Esophagus (tissue), 2 donors: Measurements from ENCODE around the gene NFE2. TPM values are rescaled to one million over a fixed set of nuclear protein-coding genes. Genes with fewer than 3 reads are reported as not detected.

ENCODE experiments used
- H3K27ac ChIP-seq, 2 donors: one replicate each; pipeline ENCODE4 v1.5.1; 2013; ENCODE audit warnings: low read depth in 2 of 2, mild to moderate bottlenecking in 2 of 2, inconsistent platforms in 1 of 2, low read length in 1 of 2, moderate library complexity in 1 of 2
- H3K27me3 ChIP-seq, 2 donors: one replicate each; pipeline ENCODE4 v1.6.1; 2013; ENCODE audit warnings: low read length in 2 of 2, control low read depth in 1 of 2, mild to moderate bottlenecking in 1 of 2; ENCODE audit not compliant: insufficient read depth in 2 of 2, control insufficient read depth in 1 of 2
- H3K36me3 ChIP-seq, 2 donors: one replicate each; pipeline ENCODE4 v1.6.1; 2013; ENCODE audit warnings: low read length in 1 of 2; ENCODE audit not compliant: control insufficient read depth in 2 of 2, insufficient read depth in 2 of 2
- H3K4me1 ChIP-seq, 2 donors: one replicate each; pipeline ENCODE4 v1.6.1; 2013; ENCODE audit warnings: low read length in 1 of 2; ENCODE audit not compliant: control insufficient read depth in 2 of 2, insufficient read depth in 2 of 2
- H3K4me3 ChIP-seq, 2 donors: one replicate each; pipeline ENCODE4 v1.5.1; 2013; ENCODE audit warnings: low read length in 2 of 2, mild to moderate bottlenecking in 2 of 2, low read depth in 1 of 2, moderate library complexity in 1 of 2
- H3K9me3 ChIP-seq, 2 donors: one replicate each; pipeline ENCODE4 v1.6.1; 2013; ENCODE audit warnings: mild to moderate bottlenecking in 2 of 2, low read depth in 1 of 2, low read length in 1 of 2, moderate library complexity in 1 of 2; ENCODE audit not compliant: control insufficient read depth in 2 of 2, insufficient read depth in 1 of 2
- WGBS, 2 donors: extraction: QIAGEN DNeasy Blood & Tissue Kit; methylation state at CpG; one replicate each; pipeline ENCODE4 v1.1.7; 2013; 5-methylcytosine and 5-hydroxymethylcytosine counted together
- polyA plus RNA-seq, 2 donors: library from polyadenylated mRNA; stranded (reverse); fragments of 200-250 nt; gene quantifications; one replicate each; pipeline ENCODE4 v1.2.3, GENCODE V29; 2013
- donor health status: healthy with polysubstance abuse.
- donor health status: Bipolar disorder and iron deficiency.

NFE2 gene
- polyA plus RNA-seq, 2 donors, result 0.08 to 0.09 TPM

DNA sequence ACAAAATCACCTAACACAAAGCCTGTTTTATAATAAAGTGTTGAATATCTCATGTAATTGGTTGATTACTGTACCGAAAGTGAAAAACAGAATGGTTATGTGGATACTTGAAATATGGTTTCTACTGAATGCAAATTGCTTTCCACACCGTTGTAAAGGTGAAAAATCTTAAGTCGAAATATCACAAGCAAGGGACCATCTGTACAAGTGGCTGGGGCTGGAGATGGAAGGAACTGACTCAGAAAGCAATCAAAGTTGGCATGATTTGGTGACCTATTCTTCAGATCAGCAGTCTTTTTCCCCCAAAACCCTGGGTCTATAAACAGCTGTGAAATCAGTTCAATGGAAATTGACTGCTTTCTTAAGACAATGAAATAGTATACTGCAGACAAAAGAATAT lies 24.4 kb downstream of the NFE2 start:
- 81 to 84% methylated on average over 3 of the region's 3 CpGs for WGBS, 2 donors
- Histone ChIP-seq H3K4me3 (no peak overlapping the region), H3K9me3 (no peaks in the 10 kb centered on the region), H3K27me3 (no peaks in the 10 kb centered on the region), H3K4me1 (no peaks in the 10 kb centered on the region), H3K36me3 (no peaks in the 10 kb centered on the region), H3K27ac (no peak overlapping the region)

DNA sequence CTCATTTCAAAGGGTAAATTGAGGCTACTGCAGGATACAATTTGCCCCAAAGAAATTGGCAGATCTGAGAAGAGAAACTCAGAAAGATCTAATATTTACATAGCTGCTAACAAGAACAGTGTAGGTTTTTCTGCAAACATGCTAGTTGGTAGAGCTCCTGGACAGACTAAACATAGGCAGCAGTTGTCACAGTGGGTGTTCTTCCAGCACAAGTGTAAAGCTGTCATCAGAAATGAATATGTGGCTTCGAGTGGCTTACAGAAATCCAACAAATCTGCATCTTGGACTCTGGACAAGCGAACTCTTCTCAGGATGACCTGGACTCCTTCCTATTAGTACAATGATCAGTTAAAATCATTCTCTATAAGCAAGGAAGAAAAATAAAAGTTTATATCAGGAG lies 26.8 kb downstream of the NFE2 start:
- 67 to 83% methylated on average over 2 of the region's 2 CpGs for WGBS, 2 donors
- Histone ChIP-seq H3K27me3 (no peaks in the 10 kb centered on the region), H3K4me1 (no peaks in the 10 kb centered on the region), H3K9me3 (no peaks in the 10 kb centered on the region), H3K27ac (no peak overlapping the region), H3K36me3 (no peaks in the 10 kb centered on the region), H3K4me3 (no peak overlapping the region)

DNA sequence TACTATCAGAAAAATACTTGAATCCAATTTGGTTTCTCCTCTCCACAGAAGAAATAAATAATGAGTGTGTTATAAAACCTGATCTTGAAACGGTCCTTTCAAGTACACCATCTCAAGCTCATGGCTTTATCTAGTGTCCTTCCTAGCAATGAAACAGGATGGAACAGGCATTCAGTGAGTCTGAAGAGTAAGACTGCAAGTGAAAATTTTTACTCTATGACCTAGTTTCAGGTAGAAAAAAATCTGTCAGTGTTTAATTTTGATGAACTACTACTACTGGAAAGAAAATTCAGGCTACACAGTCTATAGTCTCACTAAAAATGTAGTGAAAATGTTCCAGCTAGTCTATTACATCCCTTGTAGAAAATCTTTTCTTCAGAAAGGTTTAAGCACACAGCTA lies 28.6 kb downstream of the NFE2 start:
- Histone ChIP-seq H3K4me3 (no peak overlapping the region), H3K27me3 (no peaks in the 10 kb centered on the region), H3K4me1 (no peaks in the 10 kb centered on the region), H3K27ac (no peak overlapping the region), H3K36me3 (no peaks in the 10 kb centered on the region), H3K9me3 (no peaks in the 10 kb centered on the region)
- 68 to 80% methylated on average over 1 of the region's 1 CpG for WGBS, 2 donors

DNA sequence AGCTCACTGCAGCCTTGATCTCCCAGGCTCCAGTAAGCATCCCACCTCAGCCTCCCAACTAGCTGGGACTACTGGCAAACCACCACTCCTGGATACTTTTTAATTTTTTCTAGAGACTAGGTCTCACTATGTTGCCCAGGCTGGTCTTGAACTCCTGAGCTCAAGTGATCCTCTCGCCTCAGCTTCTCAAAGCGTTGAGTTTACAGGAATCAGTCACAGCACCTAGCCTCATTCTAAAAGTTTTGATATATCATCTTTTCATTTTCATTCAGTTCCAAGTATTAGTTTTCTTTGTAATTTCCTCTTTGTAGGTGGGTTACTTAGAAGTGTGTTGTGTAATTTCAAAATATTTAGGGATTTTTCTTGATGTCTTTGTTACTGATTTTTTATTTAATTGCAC lies 30.5 kb downstream of the NFE2 start:
- Histone ChIP-seq H3K27me3 (no peaks in the 10 kb centered on the region), H3K4me1 (no peaks in the 10 kb centered on the region), H3K4me3 (no peak overlapping the region), H3K27ac (no peak overlapping the region), H3K9me3 (no peaks in the 10 kb centered on the region), H3K36me3 (no peaks in the 10 kb centered on the region)
- 86 to 93% methylated on average over 2 of the region's 2 CpGs for WGBS, 2 donors

DNA sequence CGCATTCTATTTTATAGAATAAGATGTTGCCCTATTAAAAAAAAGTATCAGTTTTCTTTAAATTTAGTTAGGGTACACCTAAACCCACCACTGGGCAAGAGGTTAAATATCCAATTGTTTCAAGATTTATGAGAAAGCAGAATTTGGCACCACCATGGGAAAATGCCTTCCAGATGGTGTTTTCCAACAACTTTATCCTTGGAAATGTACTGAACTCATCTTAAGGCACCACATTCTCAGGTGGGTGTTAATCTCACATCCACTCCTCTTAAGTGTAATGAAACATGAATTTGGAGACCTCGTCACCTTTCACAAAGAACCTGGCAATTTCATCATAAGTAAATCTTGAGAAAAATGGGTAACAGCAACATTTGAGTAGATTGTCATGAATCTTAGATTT lies 34.0 kb downstream of the NFE2 start:
- Histone ChIP-seq H3K36me3 (no peaks in the 10 kb centered on the region), H3K27ac (no peak overlapping the region), H3K27me3 (no peaks in the 10 kb centered on the region), H3K9me3 (no peaks in the 10 kb centered on the region), H3K4me1 (no peaks in the 10 kb centered on the region), H3K4me3 (no peak overlapping the region)
- WGBS, 2 donors, result 95 to 96% methylated on average over 2 of the region's 2 CpGs

DNA sequence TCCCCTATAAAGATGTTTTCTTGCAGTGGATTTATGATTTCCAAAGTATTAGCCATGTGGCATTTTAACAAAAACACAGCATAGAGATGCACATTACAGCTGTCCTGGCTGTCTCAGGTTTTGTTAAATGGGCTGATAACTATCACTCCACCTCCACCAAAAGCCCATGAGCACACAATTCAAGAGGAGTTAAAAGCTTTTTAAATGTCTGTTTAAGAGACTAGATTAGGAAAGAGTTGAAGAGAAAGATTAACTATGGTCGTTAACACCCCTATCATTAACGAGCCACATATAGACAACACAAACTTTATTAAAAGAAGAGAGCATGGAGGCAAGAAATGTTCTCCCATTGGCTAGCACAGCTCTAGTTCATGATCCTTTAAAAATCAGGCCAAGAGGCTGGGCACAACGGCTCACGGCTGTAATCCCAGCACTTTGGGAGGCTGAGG lies 35.4 kb downstream of the NFE2 start:
- no peaks in the 10 kb centered on the region for H3K4me1 ChIP-seq
- H3K27me3 ChIP-seq, result no peaks in the 10 kb centered on the region
- H3K4me3 ChIP-seq, result no peak overlapping the region
- H3K27ac ChIP-seq, result no peak overlapping the region
- 82 to 93% methylated on average over 4 of the region's 4 CpGs for WGBS, 2 donors
- no peaks in the 10 kb centered on the region for H3K36me3 ChIP-seq
- no peaks in the 10 kb centered on the region for H3K9me3 ChIP-seq

DNA sequence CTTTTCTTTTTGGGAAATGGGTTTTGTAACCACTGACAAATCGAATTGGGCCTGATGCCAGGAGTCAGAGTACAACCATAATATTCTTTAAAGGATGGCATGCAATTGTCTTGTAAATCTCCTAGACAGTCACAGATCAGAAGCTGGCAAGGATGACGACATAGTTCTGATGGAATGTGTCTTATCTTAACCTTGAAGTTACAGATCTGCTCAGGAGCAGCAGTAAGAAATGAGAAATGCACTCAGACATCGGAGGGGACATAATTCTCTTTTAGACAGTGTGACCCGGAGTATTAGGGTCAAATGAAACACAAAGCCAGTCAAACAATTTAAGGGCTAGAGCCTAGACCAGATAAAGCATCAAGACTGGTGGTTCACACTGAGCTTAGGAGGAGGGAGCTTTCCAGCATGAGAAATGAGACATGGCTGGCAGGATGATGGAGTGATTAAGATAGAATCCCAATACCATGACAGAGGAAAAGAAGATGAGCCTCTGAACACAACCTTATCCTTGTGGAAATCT lies 38.4 kb downstream of the NFE2 start:
- H3K4me3 ChIP-seq, result no peak overlapping the region
- no peak overlapping the region for H3K27ac ChIP-seq
- no peaks in the 10 kb centered on the region for H3K9me3 ChIP-seq
- no peaks in the 10 kb centered on the region for H3K4me1 ChIP-seq
- WGBS, 2 donors, result 50 to 54% methylated on average over 4 of the region's 4 CpGs
- no peaks in the 10 kb centered on the region for H3K36me3 ChIP-seq
- no peaks in the 10 kb centered on the region for H3K27me3 ChIP-seq

DNA sequence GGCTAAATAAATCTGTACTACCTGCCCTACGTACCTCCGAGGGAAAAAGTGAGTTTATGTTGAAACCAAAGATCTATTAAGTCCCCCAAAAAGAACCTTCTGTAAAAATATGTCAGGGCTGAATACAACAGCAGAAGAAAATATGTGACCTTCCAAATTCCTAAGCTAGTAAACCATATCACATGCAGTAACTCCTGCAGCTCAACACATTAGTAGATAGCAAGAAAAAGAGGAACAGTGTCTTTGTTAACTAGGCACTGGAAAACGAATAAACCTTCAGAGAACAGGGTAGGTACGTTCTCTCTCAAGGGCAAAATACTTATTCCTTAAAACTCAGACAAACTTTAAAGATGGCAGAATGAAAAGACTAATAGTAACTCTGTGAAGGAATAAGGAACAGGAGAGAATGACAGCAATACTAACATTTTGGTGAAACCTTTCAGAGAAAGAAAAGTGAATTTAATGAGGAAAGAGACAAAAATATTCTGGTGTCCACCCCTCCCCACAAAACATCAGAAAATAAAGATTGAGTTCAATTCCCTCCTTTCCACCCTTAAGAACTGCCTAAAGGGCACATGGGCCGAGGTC lies 38.9 kb downstream of the NFE2 start:
- Histone ChIP-seq H3K4me1 (no peaks in the 10 kb centered on the region), H3K4me3 (no peak overlapping the region), H3K27ac (no peak overlapping the region), H3K36me3 (no peaks in the 10 kb centered on the region), H3K9me3 (no peaks in the 10 kb centered on the region), H3K27me3 (no peaks in the 10 kb centered on the region)
- WGBS, 2 donors, result 62 to 69% methylated on average over 5 of the region's 5 CpGs

DNA sequence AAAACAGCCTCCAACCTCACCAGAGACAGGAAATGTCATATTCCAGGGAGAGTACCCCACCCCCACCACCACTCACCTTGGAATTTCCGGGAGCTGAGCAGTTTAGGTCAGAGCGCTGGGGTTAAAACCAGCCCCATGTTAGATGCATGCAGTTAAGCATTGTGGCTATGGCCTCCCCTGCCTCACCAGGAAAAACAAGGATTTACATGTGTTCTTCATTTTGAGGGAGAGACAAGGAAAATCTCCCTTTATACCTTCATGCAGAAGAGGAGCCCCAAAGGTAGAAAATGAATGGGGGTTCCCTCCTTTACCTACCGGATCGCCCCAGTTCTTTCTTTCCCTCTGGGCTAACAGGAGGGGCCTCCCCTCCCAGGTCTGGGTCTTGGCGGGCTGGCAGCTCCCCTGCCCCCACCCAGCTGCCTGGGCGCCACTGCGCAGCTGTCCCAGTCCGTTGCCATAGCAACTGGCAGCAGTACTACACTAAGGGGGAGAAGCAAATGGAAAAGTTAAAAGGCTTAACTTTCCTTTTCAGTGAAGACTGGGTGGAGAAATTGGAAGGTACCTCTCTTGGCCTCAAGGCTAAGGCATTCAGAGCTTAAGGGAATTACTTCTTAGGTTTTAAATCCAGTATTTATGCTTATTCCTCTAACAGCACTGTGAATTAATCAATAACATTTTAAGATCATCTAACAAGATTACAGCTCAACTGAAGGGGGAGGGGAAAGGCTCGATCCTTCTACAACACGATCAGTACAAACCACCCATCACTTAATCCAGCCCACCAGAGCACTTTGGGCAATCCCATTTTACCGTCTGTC lies 41.4 kb downstream of the NFE2 start:
- peak overlapping the region in 1 of 2 donors; percentile 53 for H3K27ac ChIP-seq
- WGBS, 2 donors, result 10 to 14% methylated on average over 11 of the region's 11 CpGs
- H3K4me1 ChIP-seq, result no peaks in the 10 kb centered on the region
- H3K27me3 ChIP-seq, result no peaks in the 10 kb centered on the region
- H3K4me3 ChIP-seq, result peak overlapping the region in 1 of 2 donors; percentile 13
- H3K36me3 ChIP-seq, result peaks cover 0 to 7% of the 10 kb centered on the region in 2 donors
- H3K9me3 ChIP-seq, result no peaks in the 10 kb centered on the region
